Measurements from ENCODE around the gene RAB40B.

The RAB40B gene

GRCh38 chr17:82736511-82737185 lies 38.1 kb upstream of the RAB40B start:
- DNase-seq (ENCODE audit: insufficient read length, low spot score), result no peak
- FAIRE-seq, result no peak
- no peak for TF ChIP-seq CTCF (IDR thresholded peaks at IDR 0.05; ENCODE audit: insufficient read depth, missing control alignments)

GRCh38 chr17:82734987-82735866 lies 36.7 kb upstream of the RAB40B start, which contains the start of gene FN3K:
TSS of gene FN3K (plus strand) at chr17:82735615. CDS start at chr17:82735637, 22 bp downstream.
- no peak for TF ChIP-seq CTCF (IDR thresholded peaks at IDR 0.05; ENCODE audit: insufficient read depth, missing control alignments)
- peak; percentile 61 for DNase-seq (ENCODE audit: insufficient read length, low spot score)
- FAIRE-seq, result no peak

- FAIRE-seq (no peak), DNase-seq (ENCODE audit: insufficient read length, low spot score) (no peak)
- no peak for TF ChIP-seq CTCF (IDR thresholded peaks at IDR 0.05; ENCODE audit: insufficient read depth, missing control alignments)
Observed at GRCh38 chr17:82732118-82732743, 33.7 kb upstream of the RAB40B start.

- TF ChIP-seq CTCF (IDR thresholded peaks at IDR 0.05; ENCODE audit: insufficient read depth, missing control alignments), result no peak
- FAIRE-seq (no peak), DNase-seq (ENCODE audit: insufficient read length, low spot score) (no peak)
Observed at GRCh38 chr17:82729479-82730260, 31.2 kb upstream of the RAB40B start.

GRCh38 chr17:82726427-82726826 lies 27.9 kb upstream of the RAB40B start:
- TF ChIP-seq CTCF (IDR thresholded peaks at IDR 0.05; ENCODE audit: insufficient read depth, missing control alignments), result no peak
- FAIRE-seq (no peak), DNase-seq (ENCODE audit: insufficient read length, low spot score) (no peak)

- DNase-seq (ENCODE audit: insufficient read length, low spot score), result no peak
- FAIRE-seq, result no peak
- no peak for TF ChIP-seq CTCF (IDR thresholded peaks at IDR 0.05; ENCODE audit: insufficient read depth, missing control alignments)
Observed at GRCh38 chr17:82723169-82723807, 24.8 kb upstream of the RAB40B start.
